ENCODE results near the gene HBB.
"Not testable (repeated sequence)": the region's sequence is repeated elsewhere in the genome, so short reads cannot be mapped to it uniquely, and the experiment has no call there.

The HBB gene

DNA sequence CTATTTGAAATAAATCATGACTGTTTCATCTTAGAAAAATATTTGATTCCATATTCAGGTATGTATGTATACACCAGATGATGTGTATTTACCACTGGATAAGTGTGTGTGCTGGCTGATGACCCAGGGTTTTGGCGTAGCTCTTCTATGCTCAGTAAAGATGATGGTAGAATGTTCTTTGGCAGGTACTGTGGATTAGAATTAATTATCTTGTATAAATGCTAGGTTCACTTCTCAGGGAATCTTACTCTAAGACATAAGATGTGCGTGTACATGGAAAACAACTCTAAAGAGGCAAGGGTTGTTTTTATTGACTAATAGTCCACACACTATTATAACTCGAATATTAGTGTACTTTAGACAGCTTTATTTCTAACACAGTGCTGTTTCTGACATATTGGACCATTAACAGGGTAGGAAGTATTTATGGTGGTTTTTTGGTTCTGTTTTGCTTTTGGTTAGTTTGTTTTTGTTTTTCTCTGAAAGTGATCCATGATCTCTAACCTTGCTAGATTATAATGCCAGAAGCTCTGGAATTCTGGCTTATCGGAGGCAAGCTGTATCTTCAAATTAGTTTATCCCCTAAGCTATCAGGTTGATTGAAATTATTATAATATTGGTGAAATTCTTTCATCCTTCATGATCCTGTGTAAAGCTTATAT, 23.8 kb upstream of the HBB start:
- Histone ChIP-seq H3K27ac (ENCODE audit: low read depth, low read length) (no peak overlapping the region), H3K79me1 (ENCODE audit: low read length) (no peaks in the 10 kb centered on the region), H2BK120ac (ENCODE audit: insufficient read depth, low read length, poor library complexity) (no peak overlapping the region), H3K14ac (ENCODE audit: low read length) (no peak overlapping the region), H3K4me2 (ENCODE audit: low read length) (no peak overlapping the region), H3K79me2 (ENCODE audit: control insufficient read depth, insufficient read depth, low read length, poor library complexity) (no peaks in the 10 kb centered on the region), H4K8ac (ENCODE audit: low read depth, low read length) (no peak overlapping the region), H3K9me3 (ENCODE audit: insufficient read depth, low read depth, low read length) (no peaks in the 10 kb centered on the region), H2BK12ac (ENCODE audit: low read length) (no peak overlapping the region), H3K27me3 (ENCODE audit: insufficient read depth, low read length) (no peaks in the 10 kb centered on the region), H3K4me3 (ENCODE audit: low read depth, low read length) (no peak overlapping the region), H2BK5ac (ENCODE audit: low read depth, low read length, poor library complexity) (no peak overlapping the region), H3K18ac (ENCODE audit: low read length) (no peak overlapping the region), H3K4ac (ENCODE audit: low read depth, low read length) (no peak overlapping the region), H2AFZ (ENCODE audit: insufficient read depth, low read length, poor library complexity) (no peak overlapping the region), H4K91ac (ENCODE audit: low read depth, low read length) (no peak overlapping the region), H3K23ac (ENCODE audit: low read length) (no peak overlapping the region), H3K4me1 (ENCODE audit: control insufficient read depth in 1 of 2, insufficient read depth in 2 of 2, low read length in 2 of 2) (no peaks in the 10 kb centered on the region), H3K36me3 (ENCODE audit: control insufficient read depth in 1 of 2, insufficient read depth in 2 of 2, low read length in 2 of 2) (no peaks in the 10 kb centered on the region), H2AK5ac (ENCODE audit: low read length) (no peak overlapping the region), H4K12ac (ENCODE audit: low read depth, low read length) (no peak overlapping the region), H3K9ac (ENCODE audit: low read length) (no peak overlapping the region)
- WGBS (ENCODE audit: extremely low coverage, insufficient coverage, insufficient read length): no CpG with 5 or more reads among the region's 4 CpGs
- DNase-seq: no peak

GRCh38 chr11:5249807-5250396, 23.0 kb upstream of the HBB start, which contains the start of gene HBG1:
Gene HBG1 (minus strand): TSS chr11:5249857. CDS start chr11:5249804, 53 bp downstream.
- no CpG with 5 or more reads among the region's 9 CpGs for WGBS (ENCODE audit: extremely low coverage, insufficient coverage, insufficient read length)
- not testable (repeated sequence) for H4K12ac ChIP-seq (ENCODE audit: low read depth, low read length)

DNA sequence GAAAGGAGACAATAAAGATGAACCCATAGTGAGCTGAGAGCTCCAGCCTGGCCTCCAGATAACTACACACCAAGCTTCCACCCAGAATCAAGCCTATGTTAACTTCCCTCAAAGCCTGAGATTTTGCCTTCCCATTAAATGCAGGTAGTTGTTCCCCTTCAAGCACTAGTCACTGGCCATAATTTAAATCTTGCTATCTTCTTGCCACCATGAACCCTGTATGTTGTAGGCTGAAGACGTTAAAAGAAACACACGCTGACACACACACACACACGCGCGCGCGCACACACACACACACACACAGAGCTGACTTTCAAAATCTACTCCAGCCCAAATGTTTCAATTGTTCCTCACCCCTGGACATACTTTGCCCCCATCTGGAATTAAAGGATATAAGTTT, 21.6 kb upstream of the HBB start:
- no CpG with 5 or more reads among the region's 7 CpGs for WGBS (ENCODE audit: extremely low coverage, insufficient coverage, insufficient read length)
- H3K23ac ChIP-seq (ENCODE audit: low read length); H4K8ac ChIP-seq (ENCODE audit: low read depth, low read length); H3K27me3 ChIP-seq (ENCODE audit: insufficient read depth, low read length); H2BK5ac ChIP-seq (ENCODE audit: low read depth, low read length, poor library complexity); H2AK5ac ChIP-seq (ENCODE audit: low read length); H2AFZ ChIP-seq (ENCODE audit: insufficient read depth, low read length, poor library complexity); H3K4me3 ChIP-seq (ENCODE audit: low read depth, low read length); H3K4ac ChIP-seq (ENCODE audit: low read depth, low read length); H2BK120ac ChIP-seq (ENCODE audit: insufficient read depth, low read length, poor library complexity); H4K12ac ChIP-seq (ENCODE audit: low read depth, low read length); DNase-seq; H3K27ac ChIP-seq (ENCODE audit: low read depth, low read length); H3K79me2 ChIP-seq (ENCODE audit: control insufficient read depth, insufficient read depth, low read length, poor library complexity); H3K79me1 ChIP-seq (ENCODE audit: low read length); H4K91ac ChIP-seq (ENCODE audit: low read depth, low read length); H3K9ac ChIP-seq (ENCODE audit: low read length); H3K14ac ChIP-seq (ENCODE audit: low read length); H3K4me1 ChIP-seq (ENCODE audit: control insufficient read depth in 1 of 2, insufficient read depth in 2 of 2, low read length in 2 of 2); H3K18ac ChIP-seq (ENCODE audit: low read length); H3K9me3 ChIP-seq (ENCODE audit: insufficient read depth, low read depth, low read length); H3K4me2 ChIP-seq (ENCODE audit: low read length); H2BK12ac ChIP-seq (ENCODE audit: low read length); H3K36me3 ChIP-seq (ENCODE audit: control insufficient read depth in 1 of 2, insufficient read depth in 2 of 2, low read length in 2 of 2): not testable (repeated sequence)

More at GRCh38 chr11:5249807-5250396, 23.0 kb upstream of the HBB start, which contains the start of gene HBG1:
- H3K9me3 ChIP-seq (ENCODE audit: insufficient read depth, low read depth, low read length); H3K4ac ChIP-seq (ENCODE audit: low read depth, low read length); H2AK5ac ChIP-seq (ENCODE audit: low read length); H4K8ac ChIP-seq (ENCODE audit: low read depth, low read length); H3K18ac ChIP-seq (ENCODE audit: low read length); H2BK5ac ChIP-seq (ENCODE audit: low read depth, low read length, poor library complexity); H3K23ac ChIP-seq (ENCODE audit: low read length); H2BK12ac ChIP-seq (ENCODE audit: low read length); DNase-seq; H3K79me2 ChIP-seq (ENCODE audit: control insufficient read depth, insufficient read depth, low read length, poor library complexity); H3K4me2 ChIP-seq (ENCODE audit: low read length); H3K27ac ChIP-seq (ENCODE audit: low read depth, low read length); H4K91ac ChIP-seq (ENCODE audit: low read depth, low read length); H3K9ac ChIP-seq (ENCODE audit: low read length); H2BK120ac ChIP-seq (ENCODE audit: insufficient read depth, low read length, poor library complexity); H3K79me1 ChIP-seq (ENCODE audit: low read length); H3K14ac ChIP-seq (ENCODE audit: low read length); H3K4me3 ChIP-seq (ENCODE audit: low read depth, low read length); H3K36me3 ChIP-seq (ENCODE audit: control insufficient read depth in 1 of 2, insufficient read depth in 2 of 2, low read length in 2 of 2); H3K4me1 ChIP-seq (ENCODE audit: control insufficient read depth in 1 of 2, insufficient read depth in 2 of 2, low read length in 2 of 2); H3K27me3 ChIP-seq (ENCODE audit: insufficient read depth, low read length); H2AFZ ChIP-seq (ENCODE audit: insufficient read depth, low read length, poor library complexity): not testable (repeated sequence)

GRCh38 chr11:5247472-5248192, 20.8 kb upstream of the HBB start:
- Histone ChIP-seq H4K8ac (ENCODE audit: low read depth, low read length) (no peak overlapping the region), H3K79me2 (ENCODE audit: control insufficient read depth, insufficient read depth, low read length, poor library complexity) (no peaks in the 10 kb centered on the region), H3K14ac (ENCODE audit: low read length) (no peak overlapping the region), H3K4me2 (ENCODE audit: low read length) (no peak overlapping the region), H3K36me3 (ENCODE audit: control insufficient read depth in 1 of 2, insufficient read depth in 2 of 2, low read length in 2 of 2) (no peaks in the 10 kb centered on the region), H4K91ac (ENCODE audit: low read depth, low read length) (no peak overlapping the region), H2AFZ (ENCODE audit: insufficient read depth, low read length, poor library complexity) (no peak overlapping the region), H3K9me3 (ENCODE audit: insufficient read depth, low read depth, low read length) (no peaks in the 10 kb centered on the region), H3K18ac (ENCODE audit: low read length) (no peak overlapping the region), H2BK12ac (ENCODE audit: low read length) (no peak overlapping the region), H4K12ac (ENCODE audit: low read depth, low read length) (no peak overlapping the region), H3K27me3 (ENCODE audit: insufficient read depth, low read length) (no peaks in the 10 kb centered on the region), H3K27ac (ENCODE audit: low read depth, low read length) (no peak overlapping the region), H3K79me1 (ENCODE audit: low read length) (no peaks in the 10 kb centered on the region), H3K4ac (ENCODE audit: low read depth, low read length) (no peak overlapping the region), H3K4me1 (ENCODE audit: control insufficient read depth in 1 of 2, insufficient read depth in 2 of 2, low read length in 2 of 2) (no peaks in the 10 kb centered on the region), H3K4me3 (ENCODE audit: low read depth, low read length) (no peak overlapping the region), H2BK5ac (ENCODE audit: low read depth, low read length, poor library complexity) (no peak overlapping the region), H2AK5ac (ENCODE audit: low read length) (no peak overlapping the region), H3K23ac (ENCODE audit: low read length) (no peak overlapping the region), H2BK120ac (ENCODE audit: insufficient read depth, low read length, poor library complexity) (no peak overlapping the region), H3K9ac (ENCODE audit: low read length) (no peak overlapping the region)
- no CpG with 5 or more reads among the region's 3 CpGs for WGBS (ENCODE audit: extremely low coverage, insufficient coverage, insufficient read length)
- no peak for DNase-seq

All from trophoblast cell (in vitro differentiated cells and primary cell).